Central memory CD8-positive, alpha-beta T cell (primary cell): ENCODE data around the gene EPYC.

ENCODE experiments used
- ATAC-seq: fragments of 150-1000 bp; cut with Tn5 transposase; replicated peaks from 2 replicates; pipeline ENCODE4 v1.10.0; 2022; ENCODE audit warnings: mild to moderate bottlenecking, moderate FRiP score, moderate number of reproducible peaks; ENCODE audit not compliant: poor library complexity, severe bottlenecking; ENCODE audit errors: extremely low read depth
- DNase-seq, 2 donors: peaks; one replicate each; pipeline ENCODE4 v3.0.0; 2021; ENCODE audit warnings: low spot score in 2 of 2
- H3K27ac Mint-ChIP-seq: one replicate; pipeline ENCODE4 v1.8.0; 2022; ENCODE audit warnings: low read depth, mild to moderate bottlenecking, moderate library complexity, mixed read lengths
- H3K27me3 Mint-ChIP-seq: one replicate; pipeline ENCODE4 v1.8.0; 2022; ENCODE audit warnings: mixed read lengths
- H3K36me3 Mint-ChIP-seq: one replicate; pipeline ENCODE4 v1.8.0; 2022; ENCODE audit warnings: mild to moderate bottlenecking, moderate library complexity, mixed read lengths; ENCODE audit not compliant: insufficient read depth
- H3K4me1 Mint-ChIP-seq: one replicate; pipeline ENCODE4 v1.8.0; 2022; ENCODE audit warnings: mixed read lengths
- H3K4me3 Mint-ChIP-seq: one replicate; pipeline ENCODE4 v1.8.0; 2022; ENCODE audit warnings: mild to moderate bottlenecking, moderate library complexity, mixed read lengths
- H3K9me3 Mint-ChIP-seq: one replicate; pipeline ENCODE4 v1.8.0; 2022; ENCODE audit warnings: mixed read lengths

Gene EPYC

DNA sequence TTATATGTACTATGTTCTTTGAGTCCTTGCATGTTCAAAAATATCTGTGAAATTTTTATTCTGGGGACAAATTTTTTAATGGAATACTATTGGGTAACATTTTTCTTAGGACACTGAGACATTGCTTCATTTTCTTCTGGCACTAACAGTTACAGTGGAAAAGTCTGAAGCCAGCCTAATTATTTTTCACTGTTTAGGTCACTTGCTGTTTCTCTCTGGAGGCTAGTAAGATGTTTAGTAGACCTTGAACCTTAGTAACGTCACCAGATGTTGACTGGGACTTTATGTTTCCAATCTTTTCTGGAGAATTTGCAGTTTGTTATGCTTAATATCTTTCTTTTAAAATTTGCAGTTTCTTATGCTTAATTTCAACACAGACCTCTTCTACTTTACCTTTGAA lies 12.3 kb upstream of the EPYC start:
- DNase-seq (no peak), ATAC-seq (no peak)
- no peak overlapping the region for H3K4me3 Mint-ChIP-seq
- peaks cover 10% of the 10 kb centered on the region for H3K27me3 Mint-ChIP-seq
- no peak overlapping the region for H3K27ac Mint-ChIP-seq
- H3K9me3 Mint-ChIP-seq, result peaks cover 14% of the 10 kb centered on the region
- no peaks in the 10 kb centered on the region for H3K36me3 Mint-ChIP-seq
- H3K4me1 Mint-ChIP-seq, result no peaks in the 10 kb centered on the region

DNA sequence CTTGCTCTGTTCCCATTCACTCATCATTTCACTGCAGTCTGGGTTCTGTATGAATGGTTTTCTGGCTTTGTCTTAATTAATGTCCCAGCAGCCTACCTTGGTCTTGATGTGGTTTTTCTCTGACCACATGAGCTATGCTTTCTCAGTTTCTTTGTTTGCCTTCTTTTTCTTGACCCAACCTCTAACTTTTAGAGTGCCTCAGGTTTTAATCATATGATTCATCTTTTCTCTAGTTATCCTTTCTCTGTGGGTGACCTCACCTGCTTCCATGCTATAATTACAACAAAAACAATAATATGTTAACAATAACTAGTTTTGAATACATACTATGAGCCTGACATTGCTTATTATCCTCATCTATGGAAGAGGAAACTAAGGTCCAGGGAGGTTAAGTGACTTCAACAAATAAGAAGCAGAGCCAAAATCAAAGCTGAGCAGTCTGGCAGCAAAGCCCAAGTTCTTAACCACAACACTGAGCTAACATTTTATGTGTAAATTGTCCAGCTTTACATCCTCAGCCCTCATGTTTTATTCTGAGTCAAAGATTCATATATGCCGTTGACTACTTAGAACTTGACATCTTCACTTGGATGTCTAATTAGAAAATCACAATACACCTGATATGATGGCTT lies 4.7 kb upstream of the EPYC start:
- H3K27me3 Mint-ChIP-seq, result peaks cover 9% of the 10 kb centered on the region
- H3K9me3 Mint-ChIP-seq, result peaks cover 6% of the 10 kb centered on the region
- H3K36me3 Mint-ChIP-seq, result no peaks in the 10 kb centered on the region
- ATAC-seq (no peak), DNase-seq (no peak)
- H3K27ac Mint-ChIP-seq, result no peak overlapping the region
- no peak overlapping the region for H3K4me3 Mint-ChIP-seq
- no peaks in the 10 kb centered on the region for H3K4me1 Mint-ChIP-seq

DNA sequence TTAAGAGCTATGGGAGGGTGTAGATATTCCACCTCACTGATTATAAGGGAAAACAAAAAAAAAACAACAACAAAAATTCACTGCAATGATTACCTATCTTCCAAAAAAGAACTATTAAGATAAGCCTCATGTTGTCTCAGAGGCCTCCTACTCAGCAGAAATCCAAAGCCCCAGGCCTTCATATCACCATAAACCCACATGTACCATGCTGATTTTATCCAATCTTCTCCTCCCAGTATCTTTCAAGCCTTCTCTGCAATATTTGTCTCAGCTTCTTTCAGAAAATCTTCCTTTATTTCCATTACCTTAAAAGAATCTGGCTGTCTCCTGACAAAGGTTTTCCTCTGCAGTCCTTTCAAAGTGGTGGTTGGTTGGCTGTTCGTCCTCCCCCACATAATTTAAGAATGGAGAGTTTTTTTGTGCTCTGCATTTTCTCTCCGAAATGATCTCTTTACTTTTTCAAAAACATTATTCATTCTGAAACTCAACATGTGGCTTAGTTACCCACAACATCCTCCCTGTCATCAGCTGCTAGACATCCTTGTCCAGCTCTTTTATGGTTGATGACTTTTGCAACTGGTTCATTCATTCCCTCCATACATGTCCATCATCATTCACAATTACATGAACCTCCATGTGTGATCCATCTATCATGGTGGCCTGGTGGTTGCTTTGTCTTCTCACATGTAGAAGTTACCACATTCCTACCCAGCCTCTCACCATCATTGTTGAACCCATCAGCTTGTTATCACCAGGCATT lies 2.9 kb upstream of the EPYC start:
- no peaks in the 10 kb centered on the region for H3K4me1 Mint-ChIP-seq
- no peak overlapping the region for H3K4me3 Mint-ChIP-seq
- no peak for DNase-seq
- no peak overlapping the region for H3K27ac Mint-ChIP-seq
- H3K27me3 Mint-ChIP-seq, result no peaks in the 10 kb centered on the region
- H3K36me3 Mint-ChIP-seq, result no peaks in the 10 kb centered on the region
- no peak for ATAC-seq
- H3K9me3 Mint-ChIP-seq, result no peaks in the 10 kb centered on the region

DNA sequence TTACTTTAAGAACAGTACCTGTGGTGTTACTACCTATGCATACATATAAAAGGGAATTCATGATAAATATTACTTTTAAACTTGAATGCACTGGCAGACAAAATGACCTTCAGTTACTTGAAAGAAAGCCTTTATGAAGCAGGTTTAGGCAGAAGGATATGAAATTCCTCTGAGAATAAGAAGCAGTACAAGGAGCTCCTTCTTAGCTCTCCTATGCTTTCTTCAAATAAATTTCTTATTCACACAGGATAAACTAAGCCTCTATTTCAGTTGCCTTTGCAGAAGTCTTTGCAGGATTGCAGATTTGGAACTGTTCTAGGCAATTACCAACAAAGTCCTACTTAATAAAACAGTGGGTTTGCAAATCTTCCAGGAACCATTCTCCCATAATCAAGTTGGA lies 1.0 kb downstream of the EPYC start:
- no peaks in the 10 kb centered on the region for H3K27me3 Mint-ChIP-seq
- no peak overlapping the region for H3K4me3 Mint-ChIP-seq
- no peak overlapping the region for H3K27ac Mint-ChIP-seq
- ATAC-seq (no peak), DNase-seq (no peak)
- H3K9me3 Mint-ChIP-seq, result no peaks in the 10 kb centered on the region
- H3K36me3 Mint-ChIP-seq, result no peaks in the 10 kb centered on the region
- H3K4me1 Mint-ChIP-seq, result no peaks in the 10 kb centered on the region

DNA sequence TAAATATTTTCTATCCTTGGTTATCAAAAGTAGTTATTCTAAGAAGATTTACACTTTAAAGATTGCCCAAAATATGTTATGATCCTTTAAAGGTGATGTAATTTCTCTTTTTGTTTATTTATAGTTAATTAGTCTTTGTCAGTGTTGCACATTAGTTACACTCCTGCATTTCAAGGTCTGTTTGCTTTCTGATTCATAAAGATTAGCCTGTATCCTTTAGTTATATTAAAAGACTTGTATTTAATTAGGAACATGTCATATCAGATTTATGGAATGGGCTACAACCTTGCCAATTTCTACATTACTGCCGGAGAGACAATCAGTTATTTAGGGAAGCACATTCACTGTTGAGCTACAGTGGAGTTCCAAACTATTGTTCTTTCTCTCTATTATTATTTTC lies 3.5 kb downstream of the EPYC start:
- Mint-ChIP-seq H3K4me1 (no peaks in the 10 kb centered on the region), H3K4me3 (no peak overlapping the region), H3K27ac (no peak overlapping the region), H3K36me3 (peaks cover 2% of the 10 kb centered on the region), H3K9me3 (no peaks in the 10 kb centered on the region), H3K27me3 (no peaks in the 10 kb centered on the region)
- ATAC-seq, result no peak
- DNase-seq, result no peak

DNA sequence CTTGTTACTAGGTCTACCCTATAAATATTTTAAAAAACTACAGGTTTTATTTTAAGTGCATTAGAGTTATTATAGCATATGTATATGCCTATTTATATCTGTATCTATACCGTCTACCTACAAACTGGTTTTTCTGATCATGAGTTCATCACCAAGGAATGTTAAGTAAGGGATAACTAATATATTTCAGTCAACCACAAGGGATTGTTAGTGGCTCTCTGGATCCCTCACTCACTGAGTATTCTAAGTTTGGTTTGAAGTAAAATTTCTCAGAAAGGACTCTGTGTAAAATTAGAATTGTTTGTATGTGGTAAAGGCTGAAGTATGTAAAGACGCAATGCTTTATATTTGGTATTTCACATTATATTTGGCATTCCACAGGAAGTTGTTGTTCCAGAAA lies 4.8 kb downstream of the EPYC start:
- DNase-seq, result no peak
- peaks cover 2% of the 10 kb centered on the region for H3K36me3 Mint-ChIP-seq
- no peaks in the 10 kb centered on the region for H3K4me1 Mint-ChIP-seq
- no peak overlapping the region for H3K27ac Mint-ChIP-seq
- no peak for ATAC-seq
- no peaks in the 10 kb centered on the region for H3K9me3 Mint-ChIP-seq
- H3K4me3 Mint-ChIP-seq, result no peak overlapping the region
- H3K27me3 Mint-ChIP-seq, result no peaks in the 10 kb centered on the region

DNA sequence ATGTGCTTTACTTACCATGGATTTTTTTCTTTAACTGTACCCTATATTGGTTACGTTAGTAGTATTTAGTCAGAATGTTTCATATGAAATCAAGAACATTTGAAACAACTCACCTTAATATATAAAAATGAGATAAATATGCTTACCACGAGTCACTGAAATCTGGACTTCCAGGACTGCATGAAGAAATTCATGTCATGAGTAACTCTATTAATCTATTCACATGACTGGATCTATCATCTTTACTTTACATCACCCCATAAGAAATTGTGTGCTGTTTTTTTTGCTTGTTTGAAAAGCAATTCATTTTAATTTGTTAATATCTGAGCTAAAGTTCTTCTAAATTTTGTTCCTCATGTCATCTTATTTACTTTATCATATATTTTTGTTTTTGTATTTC lies 5.2 kb downstream of the EPYC start:
- DNase-seq (no peak), ATAC-seq (no peak)
- Mint-ChIP-seq H3K27ac (no peak overlapping the region), H3K4me1 (no peaks in the 10 kb centered on the region), H3K36me3 (peaks cover 2% of the 10 kb centered on the region), H3K4me3 (no peak overlapping the region), H3K9me3 (no peaks in the 10 kb centered on the region), H3K27me3 (no peaks in the 10 kb centered on the region)

DNA sequence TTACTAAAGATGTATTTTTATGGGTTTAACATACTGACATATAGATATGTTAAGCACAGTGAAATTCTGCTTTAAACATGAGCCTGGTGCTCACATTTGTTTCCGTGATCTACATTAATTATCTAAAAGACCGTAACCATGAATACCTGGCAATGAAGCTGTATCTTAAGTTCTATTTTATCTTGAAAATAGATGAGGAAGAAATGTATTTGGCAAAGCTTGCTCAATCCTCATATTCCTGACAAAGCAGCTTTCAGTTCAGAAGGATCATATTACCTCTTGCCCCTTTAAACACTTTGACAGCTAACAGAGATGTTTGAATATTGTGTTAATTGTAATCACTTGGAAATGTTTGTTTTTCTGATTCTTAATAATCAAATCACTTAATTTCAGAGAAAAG lies 9.8 kb downstream of the EPYC start:
- no peak for DNase-seq
- no peak overlapping the region for H3K4me3 Mint-ChIP-seq

DNA sequence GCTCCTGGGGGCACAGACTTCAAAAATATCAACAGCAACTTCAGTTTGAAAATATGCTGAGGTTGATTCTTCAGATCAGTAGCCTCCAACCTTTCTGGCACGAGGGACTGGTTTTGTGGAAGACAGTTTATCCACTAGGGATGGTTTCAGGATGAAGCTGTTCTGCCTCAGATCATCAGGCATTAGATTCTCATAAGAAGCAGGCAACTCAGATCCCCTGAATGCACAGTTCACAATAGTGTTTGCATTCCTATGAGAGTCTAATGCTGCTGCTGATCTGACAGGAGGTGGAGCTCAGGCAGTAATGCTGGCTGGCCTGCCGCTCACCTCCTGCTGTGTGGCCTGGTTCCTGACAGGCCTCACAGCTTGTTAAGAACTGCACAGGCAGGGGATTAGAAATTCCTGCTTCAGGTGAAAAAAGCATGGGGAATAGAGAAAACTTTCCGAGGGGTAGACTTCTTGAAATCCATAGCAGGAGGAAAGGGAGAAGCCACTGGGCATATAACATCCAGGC lies 12.8 kb downstream of the EPYC start:
- ATAC-seq (no peak), DNase-seq (no peak)
- Mint-ChIP-seq H3K27ac (no peak overlapping the region), H3K36me3 (peaks cover 2% of the 10 kb centered on the region), H3K27me3 (no peaks in the 10 kb centered on the region), H3K4me1 (no peaks in the 10 kb centered on the region), H3K4me3 (no peak overlapping the region), H3K9me3 (no peaks in the 10 kb centered on the region)

More for the DNA sequence above, 9.8 kb downstream of the EPYC start:
- ATAC-seq, result no peak
- Mint-ChIP-seq H3K4me1 (no peaks in the 10 kb centered on the region), H3K27ac (no peak overlapping the region), H3K9me3 (no peaks in the 10 kb centered on the region), H3K36me3 (peaks cover 2% of the 10 kb centered on the region), H3K27me3 (no peaks in the 10 kb centered on the region)

DNA sequence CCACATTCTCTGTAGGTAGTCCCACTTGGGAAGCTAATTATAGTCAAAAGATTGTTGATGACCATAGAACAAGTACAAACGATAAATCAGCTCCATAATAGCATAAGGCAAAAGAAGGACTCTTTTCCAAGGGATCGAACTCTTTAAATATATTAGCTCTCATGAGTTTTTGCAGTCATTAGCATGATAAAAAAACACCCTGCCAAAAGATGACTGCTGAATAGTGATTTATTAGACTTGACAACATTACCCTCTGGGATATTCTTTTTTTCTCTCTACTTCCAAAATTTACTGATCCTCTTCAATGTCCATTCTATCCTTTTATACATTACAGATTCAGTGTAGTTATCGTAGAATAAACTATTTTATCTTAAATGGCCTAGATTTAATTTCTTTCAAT lies 14.2 kb downstream of the EPYC start:
- no peak overlapping the region for H3K27ac Mint-ChIP-seq
- no peak for ATAC-seq
- H3K27me3 Mint-ChIP-seq, result no peaks in the 10 kb centered on the region
- no peak overlapping the region for H3K4me3 Mint-ChIP-seq
- H3K36me3 Mint-ChIP-seq, result no peaks in the 10 kb centered on the region
- DNase-seq, result no peak
- no peaks in the 10 kb centered on the region for H3K4me1 Mint-ChIP-seq
- no peaks in the 10 kb centered on the region for H3K9me3 Mint-ChIP-seq

DNA sequence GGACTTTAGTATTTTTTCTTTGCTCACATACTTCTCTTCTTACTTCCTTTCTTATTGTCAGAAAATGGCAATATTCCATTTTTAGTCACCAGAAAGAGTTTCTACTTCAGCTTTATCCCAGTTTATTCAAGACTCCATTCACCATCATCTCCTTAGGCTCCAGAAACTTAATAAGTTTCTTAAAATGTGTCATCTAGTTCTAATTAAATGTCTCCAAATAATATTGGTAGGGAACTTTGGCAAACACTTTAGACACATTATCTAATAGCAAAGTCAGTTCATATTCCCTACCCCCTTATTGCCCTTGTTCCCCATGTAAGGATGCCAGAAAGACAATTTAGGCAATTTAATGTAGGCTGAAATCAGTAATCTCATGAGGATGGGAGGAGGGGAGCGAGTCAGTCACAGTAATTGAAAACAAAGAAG lies 15.1 kb downstream of the EPYC start:
- Mint-ChIP-seq H3K27me3 (peaks cover 2% of the 10 kb centered on the region), H3K27ac (no peak overlapping the region), H3K9me3 (no peaks in the 10 kb centered on the region), H3K4me1 (no peaks in the 10 kb centered on the region), H3K4me3 (no peak overlapping the region), H3K36me3 (no peaks in the 10 kb centered on the region)
- DNase-seq (no peak), ATAC-seq (no peak)

DNA sequence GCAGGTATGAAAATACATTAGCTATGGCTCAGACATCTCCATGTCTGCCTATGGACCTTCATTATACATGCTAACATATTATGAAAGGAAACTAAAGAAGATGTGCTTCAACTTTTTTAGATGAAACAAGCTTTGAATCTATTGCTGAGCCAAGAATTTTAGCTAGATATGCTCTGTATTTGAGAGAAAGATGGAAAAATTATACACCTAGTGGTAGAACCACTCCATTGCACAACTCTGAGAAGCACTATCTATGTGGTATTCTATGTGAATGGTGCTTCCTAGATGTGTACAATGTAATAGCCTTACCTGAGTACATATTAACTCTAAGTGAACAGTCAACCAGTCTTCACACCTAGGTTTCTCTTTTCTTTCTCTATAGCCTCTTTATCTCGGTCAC lies 17.3 kb downstream of the EPYC start:
- DNase-seq, result no peak
- H3K27ac Mint-ChIP-seq, result no peak overlapping the region
- no peak overlapping the region for H3K4me3 Mint-ChIP-seq
- no peaks in the 10 kb centered on the region for H3K4me1 Mint-ChIP-seq
- no peaks in the 10 kb centered on the region for H3K36me3 Mint-ChIP-seq
- peaks cover 14% of the 10 kb centered on the region for H3K27me3 Mint-ChIP-seq
- ATAC-seq, result no peak
- no peaks in the 10 kb centered on the region for H3K9me3 Mint-ChIP-seq

DNA sequence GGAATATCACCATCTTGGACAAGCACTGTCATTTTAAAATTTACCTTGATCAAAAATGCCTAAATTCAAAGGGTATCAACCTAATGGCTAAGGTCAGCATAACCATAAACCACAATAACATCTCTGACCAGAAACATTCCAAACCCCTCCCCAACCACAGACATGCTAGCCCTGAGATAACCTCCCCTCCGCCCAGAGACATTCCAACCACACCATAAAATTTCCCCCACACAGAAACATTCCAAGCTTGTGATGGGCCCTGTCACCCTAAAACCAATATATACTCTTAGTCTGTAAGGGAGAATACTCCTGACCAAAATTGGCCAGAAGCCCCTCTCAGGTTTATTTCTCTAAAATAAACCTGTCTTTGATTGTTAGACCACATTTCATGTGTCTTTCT lies 17.7 kb downstream of the EPYC start:
- Mint-ChIP-seq H3K27ac (no peak overlapping the region), H3K4me3 (no peak overlapping the region), H3K27me3 (peaks cover 14% of the 10 kb centered on the region), H3K36me3 (no peaks in the 10 kb centered on the region), H3K4me1 (no peaks in the 10 kb centered on the region), H3K9me3 (no peaks in the 10 kb centered on the region)
- DNase-seq, result no peak
- no peak for ATAC-seq
